ENCODE measurements around the gene LPAR1.

DNA sequence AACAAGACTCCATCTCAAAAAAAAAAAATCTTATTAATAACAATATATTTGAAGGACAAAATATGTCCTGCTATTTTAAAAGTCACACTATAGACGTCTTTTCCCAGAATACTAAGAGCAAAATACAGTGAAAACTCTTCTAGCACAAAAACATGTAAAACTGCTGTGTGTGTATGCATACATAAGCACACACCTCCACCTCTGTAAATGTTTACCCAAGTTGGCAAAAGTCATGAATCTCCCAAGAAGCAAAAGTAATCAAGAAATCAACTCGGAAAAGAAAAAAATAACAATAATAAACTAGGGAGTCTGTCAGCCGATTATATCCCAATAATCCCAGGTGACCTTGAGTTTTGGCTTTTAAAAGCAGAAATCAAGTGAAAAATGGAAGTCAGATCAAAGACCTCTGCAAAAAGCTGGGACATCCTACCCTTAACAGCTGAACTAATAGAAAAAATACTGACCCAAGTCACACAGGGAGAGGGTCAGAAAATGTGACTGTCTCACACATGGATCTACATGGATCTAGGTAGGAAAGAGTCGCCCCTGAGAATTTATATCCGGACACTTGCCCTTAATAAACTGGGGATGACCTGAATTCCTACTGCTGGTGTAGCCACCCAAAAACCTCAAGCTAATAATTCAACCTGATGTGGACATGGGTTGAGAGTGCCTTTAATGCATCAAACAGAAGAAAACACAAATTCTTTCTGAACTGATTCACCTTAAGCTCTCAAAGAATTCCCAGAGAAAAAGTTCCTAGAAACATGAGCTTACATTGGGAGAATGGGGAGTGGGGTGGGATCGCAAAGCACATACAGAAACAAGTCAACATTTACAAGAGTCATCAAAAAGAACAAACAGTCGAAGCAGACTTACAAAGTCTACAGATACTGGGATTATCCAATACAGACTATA, 29.9 kb downstream of the LPAR1 start:
- TF ChIP-seq, protein P1, sequence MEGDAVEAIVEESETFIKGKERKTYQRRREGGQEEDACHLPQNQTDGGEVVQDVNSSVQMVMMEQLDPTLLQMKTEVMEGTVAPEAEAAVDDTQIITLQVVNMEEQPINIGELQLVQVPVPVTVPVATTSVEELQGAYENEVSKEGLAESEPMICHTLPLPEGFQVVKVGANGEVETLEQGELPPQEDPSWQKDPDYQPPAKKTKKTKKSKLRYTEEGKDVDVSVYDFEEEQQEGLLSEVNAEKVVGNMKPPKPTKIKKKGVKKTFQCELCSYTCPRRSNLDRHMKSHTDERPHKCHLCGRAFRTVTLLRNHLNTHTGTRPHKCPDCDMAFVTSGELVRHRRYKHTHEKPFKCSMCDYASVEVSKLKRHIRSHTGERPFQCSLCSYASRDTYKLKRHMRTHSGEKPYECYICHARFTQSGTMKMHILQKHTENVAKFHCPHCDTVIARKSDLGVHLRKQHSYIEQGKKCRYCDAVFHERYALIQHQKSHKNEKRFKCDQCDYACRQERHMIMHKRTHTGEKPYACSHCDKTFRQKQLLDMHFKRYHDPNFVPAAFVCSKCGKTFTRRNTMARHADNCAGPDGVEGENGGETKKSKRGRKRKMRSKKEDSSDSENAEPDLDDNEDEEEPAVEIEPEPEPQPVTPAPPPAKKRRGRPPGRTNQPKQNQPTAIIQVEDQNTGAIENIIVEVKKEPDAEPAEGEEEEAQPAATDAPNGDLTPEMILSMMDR (IDR thresholded peaks at IDR 0.05) = no peak
- TF ChIP-seq ZNF121 (CRISPR knock-in tag; IDR thresholded peaks at IDR 0.05) (no peak), ZBTB21 (CRISPR knock-in tag; IDR thresholded peaks at IDR 0.05; ENCODE audit: borderline replicate concordance) (no peak), OVOL2 (CRISPR knock-in tag; IDR thresholded peaks at IDR 0.05; ENCODE audit: borderline replicate concordance) (no peak), FOXJ3 (CRISPR knock-in tag; IDR thresholded peaks at IDR 0.05; ENCODE audit: borderline replicate concordance) (no peak), JUN (CRISPR knock-in tag; IDR thresholded peaks at IDR 0.05) (no peak), SMAD3 (CRISPR knock-in tag; IDR thresholded peaks at IDR 0.05; ENCODE audit: borderline replicate concordance) (no peak)
- TF ChIP-seq, protein P2, sequence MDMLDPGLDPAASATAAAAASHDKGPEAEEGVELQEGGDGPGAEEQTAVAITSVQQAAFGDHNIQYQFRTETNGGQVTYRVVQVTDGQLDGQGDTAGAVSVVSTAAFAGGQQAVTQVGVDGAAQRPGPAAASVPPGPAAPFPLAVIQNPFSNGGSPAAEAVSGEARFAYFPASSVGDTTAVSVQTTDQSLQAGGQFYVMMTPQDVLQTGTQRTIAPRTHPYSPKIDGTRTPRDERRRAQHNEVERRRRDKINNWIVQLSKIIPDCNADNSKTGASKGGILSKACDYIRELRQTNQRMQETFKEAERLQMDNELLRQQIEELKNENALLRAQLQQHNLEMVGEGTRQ (CRISPR knock-in tag; IDR thresholded peaks at IDR 0.05) = no peak
- TF ChIP-seq, protein P3, sequence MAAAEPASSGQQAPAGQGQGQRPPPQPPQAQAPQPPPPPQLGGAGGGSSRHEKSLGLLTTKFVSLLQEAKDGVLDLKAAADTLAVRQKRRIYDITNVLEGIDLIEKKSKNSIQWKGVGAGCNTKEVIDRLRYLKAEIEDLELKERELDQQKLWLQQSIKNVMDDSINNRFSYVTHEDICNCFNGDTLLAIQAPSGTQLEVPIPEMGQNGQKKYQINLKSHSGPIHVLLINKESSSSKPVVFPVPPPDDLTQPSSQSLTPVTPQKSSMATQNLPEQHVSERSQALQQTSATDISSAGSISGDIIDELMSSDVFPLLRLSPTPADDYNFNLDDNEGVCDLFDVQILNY (CRISPR knock-in tag; IDR thresholded peaks at IDR 0.05) = no peak
- TF ChIP-seq, protein P4, sequence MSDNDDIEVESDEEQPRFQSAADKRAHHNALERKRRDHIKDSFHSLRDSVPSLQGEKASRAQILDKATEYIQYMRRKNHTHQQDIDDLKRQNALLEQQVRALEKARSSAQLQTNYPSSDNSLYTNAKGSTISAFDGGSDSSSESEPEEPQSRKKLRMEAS (CRISPR knock-in tag; IDR thresholded peaks at IDR 0.05) = no peak
- TF ChIP-seq, protein P5, sequence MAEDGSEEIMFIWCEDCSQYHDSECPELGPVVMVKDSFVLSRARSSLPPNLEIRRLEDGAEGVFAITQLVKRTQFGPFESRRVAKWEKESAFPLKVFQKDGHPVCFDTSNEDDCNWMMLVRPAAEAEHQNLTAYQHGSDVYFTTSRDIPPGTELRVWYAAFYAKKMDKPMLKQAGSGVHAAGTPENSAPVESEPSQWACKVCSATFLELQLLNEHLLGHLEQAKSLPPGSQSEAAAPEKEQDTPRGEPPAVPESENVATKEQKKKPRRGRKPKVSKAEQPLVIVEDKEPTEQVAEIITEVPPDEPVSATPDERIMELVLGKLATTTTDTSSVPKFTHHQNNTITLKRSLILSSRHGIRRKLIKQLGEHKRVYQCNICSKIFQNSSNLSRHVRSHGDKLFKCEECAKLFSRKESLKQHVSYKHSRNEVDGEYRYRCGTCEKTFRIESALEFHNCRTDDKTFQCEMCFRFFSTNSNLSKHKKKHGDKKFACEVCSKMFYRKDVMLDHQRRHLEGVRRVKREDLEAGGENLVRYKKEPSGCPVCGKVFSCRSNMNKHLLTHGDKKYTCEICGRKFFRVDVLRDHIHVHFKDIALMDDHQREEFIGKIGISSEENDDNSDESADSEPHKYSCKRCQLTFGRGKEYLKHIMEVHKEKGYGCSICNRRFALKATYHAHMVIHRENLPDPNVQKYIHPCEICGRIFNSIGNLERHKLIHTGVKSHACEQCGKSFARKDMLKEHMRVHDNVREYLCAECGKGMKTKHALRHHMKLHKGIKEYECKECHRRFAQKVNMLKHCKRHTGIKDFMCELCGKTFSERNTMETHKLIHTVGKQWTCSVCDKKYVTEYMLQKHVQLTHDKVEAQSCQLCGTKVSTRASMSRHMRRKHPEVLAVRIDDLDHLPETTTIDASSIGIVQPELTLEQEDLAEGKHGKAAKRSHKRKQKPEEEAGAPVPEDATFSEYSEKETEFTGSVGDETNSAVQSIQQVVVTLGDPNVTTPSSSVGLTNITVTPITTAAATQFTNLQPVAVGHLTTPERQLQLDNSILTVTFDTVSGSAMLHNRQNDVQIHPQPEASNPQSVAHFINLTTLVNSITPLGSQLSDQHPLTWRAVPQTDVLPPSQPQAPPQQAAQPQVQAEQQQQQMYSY (CRISPR knock-in tag; IDR thresholded peaks at IDR 0.05) = no peak
